ENCODE measurements around the gene SYT1. TPM values are rescaled to one million over a fixed set of nuclear protein-coding genes. Genes with fewer than 3 reads are reported as not detected.

SYT1 gene
- total RNA-seq, 1 donor from 2014 or later, result 35.5 TPM

GRCh38 chr12:78898416-78898815, 33.8 kb downstream of the SYT1 start:
- Mint-ChIP-seq H3K27ac (no peak overlapping the region), H3K9me3 (no peaks in the 10 kb centered on the region), H3K4me1 (ENCODE audit: unreplicated experiment) (no peaks in the 10 kb centered on the region), H3K27me3 (no peaks in the 10 kb centered on the region), H3K4me3 (no peak overlapping the region), H3K36me3 (peaks cover 3% of the 10 kb centered on the region)
- DNase-seq (ENCODE audit: extremely low spot score, unreplicated experiment), result no peak
- no peak for TF ChIP-seq CTCF (conservative IDR thresholded peaks at IDR 0.05)

- H3K27ac Mint-ChIP-seq, result peak overlapping the region; percentile 47
- peaks cover 8% of the 10 kb centered on the region for H3K4me1 Mint-ChIP-seq (ENCODE audit: unreplicated experiment)
- peaks cover 4% of the 10 kb centered on the region for H3K9me3 Mint-ChIP-seq
- no peaks in the 10 kb centered on the region for H3K27me3 Mint-ChIP-seq
- H3K36me3 Mint-ChIP-seq, result no peaks in the 10 kb centered on the region
- no peak for DNase-seq (ENCODE audit: extremely low spot score, unreplicated experiment)
- peak overlapping the region; percentile 2 for H3K4me3 Mint-ChIP-seq
- TF ChIP-seq CTCF (conservative IDR thresholded peaks at IDR 0.05), result no peak
Measured at GRCh38 chr12:78914859-78915331, 50.3 kb downstream of the SYT1 start.

DNA sequence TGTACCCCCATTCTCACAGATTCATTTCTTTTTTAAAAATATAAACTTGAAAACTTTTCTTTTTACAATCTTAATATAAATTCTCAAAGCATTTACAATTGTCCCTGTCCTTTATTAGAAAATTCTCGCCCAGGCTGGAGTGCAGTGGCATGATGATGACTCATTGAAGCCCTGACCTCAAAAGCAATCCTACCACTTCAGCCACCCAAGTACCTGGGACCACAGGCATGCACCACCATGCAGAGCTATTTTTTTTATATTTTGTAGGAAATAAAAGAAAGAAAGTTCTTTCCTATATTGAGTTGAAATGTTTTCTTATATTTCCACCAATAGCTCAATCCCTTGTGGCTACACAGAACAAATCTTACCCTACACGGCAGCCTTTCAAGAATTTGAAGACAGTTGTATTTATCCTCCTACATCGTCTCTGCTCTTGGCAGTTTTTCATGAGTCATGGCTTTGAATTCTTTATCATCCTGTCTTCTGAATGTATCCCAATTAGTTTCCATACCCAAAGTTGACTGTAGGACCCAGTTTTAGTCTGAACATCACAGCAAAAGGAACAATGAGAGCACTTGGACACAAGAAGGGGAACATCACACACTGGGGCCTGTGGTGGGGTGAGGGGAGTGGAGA, 52.4 kb downstream of the SYT1 start:
- Mint-ChIP-seq H3K27me3 (no peaks in the 10 kb centered on the region), H3K27ac (peak overlapping the region; percentile 57), H3K9me3 (peaks cover 4% of the 10 kb centered on the region), H3K36me3 (no peaks in the 10 kb centered on the region), H3K4me1 (ENCODE audit: unreplicated experiment) (peaks cover 8% of the 10 kb centered on the region), H3K4me3 (no peak overlapping the region)
- DNase-seq (ENCODE audit: extremely low spot score, unreplicated experiment), result no peak
- TF ChIP-seq CTCF (conservative IDR thresholded peaks at IDR 0.05), result no peak

DNA sequence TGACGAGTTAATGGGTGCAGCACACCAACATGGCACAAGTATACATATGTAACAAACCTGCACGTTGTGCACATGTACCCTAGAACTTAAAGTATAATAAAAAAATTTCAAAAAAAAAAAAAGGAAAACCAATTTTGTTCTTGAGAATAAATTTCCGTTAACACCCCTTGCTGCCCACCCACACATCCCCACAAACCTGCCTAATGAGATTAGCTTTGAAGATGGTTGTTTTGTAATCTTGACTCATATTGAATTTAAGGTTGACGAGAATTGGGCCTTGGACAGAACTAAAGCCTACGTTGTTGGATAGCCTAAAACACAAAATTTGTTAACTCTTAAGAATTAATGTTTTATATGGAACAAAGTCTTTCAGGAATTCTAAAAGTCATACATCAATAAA, 52.9 kb downstream of the SYT1 start:
- Mint-ChIP-seq H3K9me3 (peaks cover 4% of the 10 kb centered on the region), H3K27me3 (no peaks in the 10 kb centered on the region), H3K4me3 (no peak overlapping the region), H3K36me3 (no peaks in the 10 kb centered on the region), H3K4me1 (ENCODE audit: unreplicated experiment) (peaks cover 8% of the 10 kb centered on the region), H3K27ac (peak overlapping the region; percentile 57)
- DNase-seq (ENCODE audit: extremely low spot score, unreplicated experiment), result no peak
- no peak for TF ChIP-seq CTCF (conservative IDR thresholded peaks at IDR 0.05)

DNA sequence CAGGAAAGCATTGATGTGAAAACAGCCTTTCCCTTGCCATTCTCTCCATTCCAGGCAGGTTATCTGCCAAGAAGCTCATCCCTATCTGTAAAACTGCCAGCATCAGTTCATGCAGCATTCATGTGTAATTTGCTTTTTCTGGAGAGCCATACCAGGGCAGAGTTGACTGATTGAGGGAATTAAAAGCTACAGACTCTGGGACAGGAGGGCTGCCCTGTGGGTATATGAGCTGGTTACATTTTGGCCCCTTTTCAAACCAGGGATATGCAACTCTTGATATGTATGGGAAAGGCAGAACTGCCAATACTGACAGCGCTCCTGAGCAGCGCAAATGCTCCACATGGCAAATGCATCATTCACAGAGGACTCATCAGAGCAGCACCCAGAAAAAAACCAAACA, 53.7 kb downstream of the SYT1 start:
- TF ChIP-seq CTCF (conservative IDR thresholded peaks at IDR 0.05), result no peak
- Mint-ChIP-seq H3K27me3 (no peaks in the 10 kb centered on the region), H3K36me3 (no peaks in the 10 kb centered on the region), H3K4me3 (no peak overlapping the region), H3K9me3 (peaks cover 4% of the 10 kb centered on the region), H3K4me1 (ENCODE audit: unreplicated experiment) (peaks cover 8% of the 10 kb centered on the region), H3K27ac (no peak overlapping the region)
- no peak for DNase-seq (ENCODE audit: extremely low spot score, unreplicated experiment)

All from type B pancreatic cell (in vitro differentiated cells).